Measurements from ENCODE around the gene GPR22. TPM values are rescaled to one million over a fixed set of nuclear protein-coding genes. Genes with fewer than 3 reads are reported as not detected.

The GPR22 gene
- total and polyA plus RNA-seq, 2 of the 4 experiments (the other 2 are of a cell fraction), result not detected

GRCh38 chr7:107468824-107469223 is 1.0 kb upstream of the GPR22 start:
- Histone ChIP-seq H3K36me3 (ENCODE audit: control insufficient read depth, insufficient read depth, low read length) (no peaks in the 10 kb centered on the region), H3K27me3 (ENCODE audit: control insufficient read depth, insufficient read depth, low read length) (no peaks in the 10 kb centered on the region), H3K14ac (replicated peaks; ENCODE audit: low read depth, low read length) (no peak overlapping the region), H3K27ac (ENCODE audit: insufficient read depth, low read length) (no peak overlapping the region), H2BK120ac (ENCODE audit: low read depth, low read length) (no peak overlapping the region), H3K4me3 (ENCODE audit: insufficient read depth, low read depth, low read length) (no peak overlapping the region), H3K9me1 (ENCODE audit: insufficient read depth, low read length) (no peaks in the 10 kb centered on the region), H2BK20ac (ENCODE audit: low read depth, low read length) (no peak overlapping the region), H3K9ac (ENCODE audit: low read depth, low read length) (no peak overlapping the region), H4K5ac (ENCODE audit: low read depth, low read length) (no peak overlapping the region), H4K91ac (ENCODE audit: insufficient read depth, low read depth, low read length) (no peak overlapping the region), H3K79me1 (ENCODE audit: low read depth in 1 of 2, low read length in 2 of 2) (peaks cover under 1 to 3% of the 10 kb centered on the region in 2 experiments; a peak in 2 of 4 replicates), H4K20me1 (ENCODE audit: insufficient read depth, low read length) (peaks cover 3% of the 10 kb centered on the region; the same call in 1 of the 2 replicates), H3K4ac (ENCODE audit: low read depth, low read length) (no peak overlapping the region), H4K8ac (ENCODE audit: low read depth in 2 of 2, low read length in 2 of 2) (no peak overlapping the region), H2AK9ac (replicated peaks; ENCODE audit: low read depth, low read length, poor library complexity) (no peak overlapping the region), H3K4me1 (ENCODE audit: control insufficient read depth, insufficient read depth, low read length) (no peaks in the 10 kb centered on the region; the same call in 1 of the 2 replicates), H2AFZ (replicated peaks; ENCODE audit: low read length, poor library complexity) (no peak overlapping the region), H2AK5ac (ENCODE audit: low read depth, low read length) (no peak overlapping the region), H3K23ac (ENCODE audit: low read depth, low read length) (no peak overlapping the region), H3K18ac (ENCODE audit: low read depth, low read length) (no peak overlapping the region), H2BK5ac (ENCODE audit: low read depth, low read length, poor library complexity, severe bottlenecking) (no peak overlapping the region), H3K9me3 (ENCODE audit: control insufficient read depth, insufficient read depth, low read length) (no peaks in the 10 kb centered on the region), H2BK15ac (ENCODE audit: low read depth, low read length) (no peak overlapping the region), H3K4me2 (ENCODE audit: low read depth, low read length) (no peak overlapping the region), H3K56ac (ENCODE audit: extremely low read depth, insufficient read depth, low read length) (no peak overlapping the region)
- TF ChIP-seq SMC3 (IDR thresholded peaks at IDR 0.05; ENCODE audit: low read depth, low read length) (no peak), FOS (IDR thresholded peaks at IDR 0.05; ENCODE audit: low read depth, low read length) (no peak), RAD21 (IDR thresholded peaks at IDR 0.05; ENCODE audit: low read length) (no peak), CHD1 (IDR thresholded peaks at IDR 0.05; ENCODE audit: low read depth, low read length) (no peak), MXI1 (IDR thresholded peaks at IDR 0.05; ENCODE audit: borderline replicate concordance, low read depth, low read length) (no peak), MAZ (IDR thresholded peaks at IDR 0.05; ENCODE audit: borderline replicate concordance, low read depth, low read length) (no peak), CTCF (conservative IDR thresholded peaks at IDR 0.05; ENCODE audit: low read depth, low read length) (no peak), RFX5 (IDR thresholded peaks at IDR 0.05; ENCODE audit: low read depth, low read length) (no peak), NFE2L2 (IDR thresholded peaks at IDR 0.05; ENCODE audit: low read depth, low read length) (no peak), BHLHE40 (IDR thresholded peaks at IDR 0.05; ENCODE audit: low read depth, low read length) (no peak), RCOR1 (IDR thresholded peaks at IDR 0.05; ENCODE audit: insufficient replicate concordance, low read length) (no peak), CEBPB (IDR thresholded peaks at IDR 0.05; ENCODE audit: low read depth, low read length) (no peak), USF2 (IDR thresholded peaks at IDR 0.05; ENCODE audit: low read depth, low read length) (no peak)
- intact Hi-C loops (cut with micrococcal nuclease), result no loop called here
- DNase-seq, result no peak
- WGBS, 2 experiments (ENCODE audit: extremely low coverage in 2 of 2, insufficient read length in 1 of 2), result no CpG with 5 or more reads among the region's 1 CpG
- in situ Hi-C loops (cut with MboI; ENCODE audit: low sequenced_read_pairs), result loop anchor here (5.0 kb wide), 1 partner anchor 253 kb away; no protein-coding TSS in a partner anchor
- BruUV-seq (replicated peaks), result no TSS peak
- POLR2A ChIA-PET (ENCODE audit: unreplicated experiment), result no interaction called here
- CTCF ChIA-PET, result no interaction called here
- no peak for ATAC-seq (ENCODE audit: low read depth)
- dilution Hi-C loops (cut with HindIII; ENCODE audit: low sequenced_read_pairs, unreplicated experiment), result loop anchor here (25.0 kb wide), 1 partner anchor 243 kb away; no protein-coding TSS in a partner anchor

Measured in IMR-90 (cell line).